K562 (cell line): ENCODE measurements around the gene THAP6. TPM values are rescaled to one million over a fixed set of nuclear protein-coding genes. Genes with fewer than 3 reads are reported as not detected.

Experiments used
- CAMTA2 ChIP-seq: fragments of 250-450 bp; sonication (Bioruptor Pico); conservative IDR thresholded peaks from 2 replicates; pipeline ENCODE4 v1.5.1; 2022
- DEAF1 ChIP-seq: fragments of 450-650 bp; formaldehyde crosslinking; IDR thresholded peaks from 2 replicates; pipeline ENCODE4 v1.4.0; 2020; ENCODE audit warnings: mild to moderate bottlenecking, moderate library complexity
- HDAC1 ChIP-seq, 2 experiments: fragments of 450-650 bp; IDR thresholded peaks; 2 replicates each; pipeline ENCODE4 v1.6.1; 2016 to 2017; ENCODE audit warnings: inconsistent platforms in 1 of 2, mild to moderate bottlenecking in 1 of 2, moderate library complexity in 1 of 2
- HMBOX1 ChIP-seq: sonication (generic); IDR thresholded peaks from 2 replicates; pipeline ENCODE4 v1.6.1; 2016
- IRF1 ChIP-seq: sonication (generic); formaldehyde crosslinking; IDR thresholded peaks from 2 replicates; pipeline ENCODE4 v1.8.0; 2022; ENCODE audit warnings: missing genetic modification reagents, mild to moderate bottlenecking, borderline replicate concordance
- MYC ChIP-seq, 2 experiments: fragments of 250-450 bp in 1 of 2; sonication (Bioruptor Pico) in 1 of 2; IDR thresholded peaks; 2 replicates each; pipeline versions ENCODE4 v1.5.1 to v1.6.1; 2012 to 2021; ENCODE audit warnings: low read depth in 2 of 2, borderline replicate concordance in 1 of 2, improper control_type of control experiment in 1 of 2, low read length in 1 of 2, mild to moderate bottlenecking in 1 of 2, moderate library complexity in 1 of 2
- OTX1 ChIP-seq: fragments of 450-650 bp; formaldehyde crosslinking; IDR thresholded peaks from 2 replicates; pipeline ENCODE4 v1.4.0; 2022; ENCODE audit warnings: mild to moderate bottlenecking
- PBX2 ChIP-seq, 2 experiments: IDR thresholded peaks in 1 of 2; conservative IDR thresholded peaks in 1 of 2; 2 replicates each; pipeline ENCODE4 v1.6.1; 2016; ENCODE audit warnings: low read depth in 2 of 2, mild to moderate bottlenecking in 1 of 2, missing compliant biosample characterization in 1 of 2, missing genetic modification characterization in 1 of 2, moderate library complexity in 1 of 2
- POLR2B ChIP-seq: fragments of 450-650 bp; IDR thresholded peaks from 2 replicates; pipeline ENCODE4 v1.6.1; 2018; ENCODE audit warnings: low read depth; ENCODE audit not compliant: partially characterized antibody
- PRDM10 ChIP-seq: fragments of 450-650 bp; IDR thresholded peaks from 2 replicates; pipeline ENCODE4 v1.6.1; 2018; ENCODE audit not compliant: partially characterized antibody
- RNF2 ChIP-seq: sonication (generic); IDR thresholded peaks from 2 replicates; pipeline ENCODE4 v1.6.1; 2016
- ZBTB17 ChIP-seq: fragments of 450-650 bp; formaldehyde crosslinking; IDR thresholded peaks from 2 replicates; pipeline ENCODE4 v1.4.0; 2020; ENCODE audit warnings: mild to moderate bottlenecking
- ZBTB9 ChIP-seq: fragments of 450-650 bp; formaldehyde crosslinking; IDR thresholded peaks from 2 replicates; pipeline ENCODE4 v1.4.0; 2020; ENCODE audit warnings: mild to moderate bottlenecking, moderate library complexity
- polyA plus RNA-seq, 8 experiments: library from polyadenylated mRNA; depleted of rRNA in 4 of 8; stranded (reverse) in 5 of 8; unstranded in 3 of 8; fragments of >200 nt; fragmentation: Nextera tagmentation in 2 of 8; fragmentation: Illumina TruSeq in 1 of 8; extraction: Ambion mirVana in 2 of 8; extraction: Trizol in 1 of 8; gene quantifications; 2 replicates each; pipeline versions ENCODE4 v1.2.1 to v1.2.3, GENCODE V29; 2011 to 2014; ENCODE audit warnings: inconsistent platforms in 1 of 8, missing spikeins in 1 of 8
- total RNA-seq, 7 experiments: library from RNA; depleted of rRNA in 6 of 7; stranded (reverse); fragments of >200 nt in 6 of 7; fragmentation: Illumina TruSeq in 2 of 7; extraction: Trizol in 2 of 7; gene quantifications; 2 replicates each; pipeline versions ENCODE4 v1.2.1 to v1.2.3, GENCODE V29; 2011 to 2021; ENCODE audit warnings: low replicate concordance in 1 of 7

Gene THAP6
- total and polyA plus RNA-seq, 9 of the 15 experiments (the other 6 are each of a cell fraction or from before 2014, with no cell fraction given) = 8.9 to 30.4 (median 17.3) TPM

- TF ChIP-seq POLR2B (peak; percentile 92), DEAF1 (CRISPR knock-in tag) (no peak), RNF2 (peak; percentile 38; the same call in 1 of the 2 replicates), ZBTB17 (CRISPR knock-in tag) (0 out of 2 replicates have a peak, but pooled peaks have one; percentile 32), PRDM10 (peak; percentile 97), CAMTA2 (0 out of 2 replicates have a peak, but pooled peaks have one; percentile 26), IRF1 (CRISPR knock-in tag) (no peak), OTX1 (0 out of 2 replicates have a peak, but pooled peaks have one; percentile 85), MYC (IDR thresholded peaks at IDR 0.05; ENCODE audit: low read depth, low read length) (peak; percentile 81), MYC (CRISPR knock-in tag; IDR thresholded peaks at IDR 0.05; ENCODE audit: borderline replicate concordance, low read depth) (no peak), ZBTB9 (no peak), HMBOX1 (no peak), HDAC1 (IDR thresholded peaks at IDR 0.05) (peak in 1 of 2 experiments; percentile 72; a peak in 2 of 4 replicates), PBX2 (CRISPR knock-in tag; IDR thresholded peaks at IDR 0.05; ENCODE audit: low read depth) (no peak), PBX2 (tag; conservative IDR thresholded peaks at IDR 0.05; ENCODE audit: low read depth) (peak; percentile 25; the same call in 1 of the 2 replicates)
Observed at GRCh38 chr4:75514131-75514948, at the start of gene THAP6, which contains the start of gene RCHY1 (continued).
